Erythroblast (primary cell): Measurements from ENCODE around the gene CDC42BPA.
"Not testable (repeated sequence)": the region's sequence is repeated elsewhere in the genome, so short reads cannot be mapped to it uniquely, and the experiment has no call there.

Source experiments
- DNase-seq, 2 experiments: peaks; one replicate each; lab custom pipeline; 2025; lab: John Stamatoyannopoulos, UW
- GATA1 ChIP-seq: IDR thresholded peaks from 2 replicates; pipeline ENCODE4 v1.6.1; 2011; ENCODE audit warnings: low read depth, mild to moderate bottlenecking, control low read depth, low read length, moderate library complexity
- POLR2A ChIP-seq: IDR thresholded peaks from 2 replicates; pipeline ENCODE4 v1.6.1; 2011; ENCODE audit warnings: mild to moderate bottlenecking, low read length

The CDC42BPA gene

GRCh38 chr1:227016990-227017389, 301.3 kb downstream of the CDC42BPA start:
- TF ChIP-seq GATA1, result no peak
- no peak for TF ChIP-seq POLR2A
- DNase-seq, result no peak

DNA sequence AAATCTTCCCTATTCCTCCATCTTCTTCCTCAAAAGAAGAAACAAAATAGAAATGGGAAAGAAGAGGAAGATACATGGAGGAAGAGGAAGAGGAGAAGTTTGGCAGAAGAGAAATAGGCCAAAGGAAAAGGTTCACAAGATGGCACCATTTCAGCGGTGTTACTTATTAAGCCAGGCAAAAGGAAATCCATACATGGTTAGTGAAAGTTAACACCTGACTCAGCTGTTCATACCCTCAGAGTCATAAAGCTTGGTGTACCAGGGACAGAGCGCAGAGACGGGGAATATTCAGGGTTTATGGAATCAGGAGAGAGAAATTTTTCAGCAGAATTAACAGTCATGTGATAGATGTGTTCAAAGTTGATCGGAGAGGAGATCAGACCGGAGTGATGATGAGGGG, 307.6 kb downstream of the CDC42BPA start:
- no peak for DNase-seq
- TF ChIP-seq GATA1 (no peak), POLR2A (no peak)

GRCh38 chr1:227009937-227010336, 308.4 kb downstream of the CDC42BPA start:
- TF ChIP-seq POLR2A (no peak), GATA1 (no peak)
- no peak for DNase-seq

GRCh38 chr1:227006226-227006796, 312.0 kb downstream of the CDC42BPA start:
- no peak for TF ChIP-seq GATA1
- no peak for TF ChIP-seq POLR2A
- no peak for DNase-seq

- DNase-seq, result no peak
- no peak for TF ChIP-seq POLR2A
- no peak for TF ChIP-seq GATA1
These were observed 313.5 kb downstream of the CDC42BPA start for GRCh38 chr1:227004796-227005195.

DNA sequence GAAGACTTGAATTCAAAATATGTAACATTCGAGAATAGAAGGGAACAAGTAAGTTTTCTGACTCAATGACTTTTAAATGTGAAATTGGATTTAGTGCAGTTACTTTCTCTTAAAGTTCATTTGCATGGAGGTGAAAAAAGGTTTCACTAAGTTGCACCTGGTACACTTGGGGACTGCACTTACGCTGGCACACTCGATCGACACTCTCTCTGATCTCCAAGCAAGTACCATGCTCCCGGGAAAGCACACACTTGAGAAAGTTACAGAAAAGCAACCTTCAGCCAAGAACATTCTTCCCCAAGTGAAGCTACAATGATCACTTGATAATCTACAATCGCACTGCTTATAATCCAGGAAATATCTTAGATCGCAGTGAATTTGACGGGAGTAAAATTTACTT, 315.1 kb downstream of the CDC42BPA start:
- no peak for TF ChIP-seq POLR2A
- TF ChIP-seq GATA1, result no peak
- DNase-seq, result no peak

- DNase-seq, result no peak
- TF ChIP-seq GATA1 (no peak), POLR2A (no peak)
These were observed 315.7 kb downstream of the CDC42BPA start for GRCh38 chr1:227002531-227003049.

DNA sequence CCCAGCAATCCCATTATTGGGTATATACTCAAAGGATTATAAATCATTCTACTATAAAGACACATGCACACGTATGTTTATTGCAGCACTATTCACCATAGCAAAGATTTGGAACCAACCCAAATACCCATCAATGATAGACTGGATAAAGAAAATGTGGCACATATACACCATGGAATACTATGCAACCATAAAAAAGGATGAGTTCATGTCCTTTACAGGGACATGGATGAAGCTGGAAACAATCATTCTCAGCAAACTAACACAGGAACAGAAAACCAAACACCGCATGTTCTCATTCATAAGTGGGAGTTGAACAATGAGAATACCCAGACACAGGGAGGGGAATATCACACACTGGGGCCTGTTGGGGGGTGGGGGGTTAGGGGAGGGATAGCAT, 318.7 kb downstream of the CDC42BPA start:
- DNase-seq, result not testable (repeated sequence)

DNA sequence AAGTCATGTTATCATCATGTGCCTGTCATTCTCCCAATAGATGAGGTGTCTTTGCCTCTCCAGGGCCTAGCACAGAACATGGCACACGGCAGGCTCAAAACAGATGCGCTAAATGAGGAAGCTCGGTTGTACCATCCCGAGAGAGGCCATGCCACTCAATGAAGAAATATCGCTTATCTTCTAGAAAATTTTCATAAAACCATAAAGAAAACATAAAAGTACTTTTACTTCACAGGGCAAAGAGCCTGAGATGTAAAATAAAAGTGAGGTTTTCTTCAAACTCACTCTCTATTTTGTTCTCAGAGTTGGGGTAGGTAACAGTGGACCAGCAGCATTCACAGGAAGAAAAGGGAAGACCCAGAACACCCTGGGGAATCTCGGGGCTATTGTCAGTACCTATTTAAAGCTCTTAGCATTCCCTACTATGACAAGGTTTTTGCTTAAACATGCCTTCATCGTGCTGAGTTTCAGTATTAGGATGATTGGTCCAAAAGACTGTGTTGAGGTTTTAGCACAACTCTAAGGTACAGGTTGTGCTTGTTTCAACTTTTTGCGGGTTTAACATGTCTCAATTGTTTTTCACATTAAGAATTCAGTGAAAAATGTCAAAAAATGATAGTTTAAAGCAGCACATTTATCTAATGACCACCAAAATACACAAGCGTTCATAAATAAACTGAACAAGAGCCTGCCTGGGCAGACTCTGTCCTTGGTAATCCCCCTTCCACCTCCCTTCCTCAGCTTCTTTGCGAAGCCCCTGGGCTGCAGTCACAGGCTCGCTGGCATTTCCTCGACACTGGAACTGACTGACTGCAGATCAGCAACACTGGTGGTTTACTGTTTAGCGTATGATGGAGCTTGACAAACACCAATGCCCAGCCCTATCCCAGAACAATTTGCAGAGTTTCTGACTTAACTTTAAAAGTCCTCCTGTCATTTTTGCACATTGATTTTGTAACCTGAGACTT, 322.6 kb downstream of the CDC42BPA start:
- DNase-seq, result no peak
- TF ChIP-seq GATA1 (no peak), POLR2A (no peak)

- no peak for DNase-seq
- TF ChIP-seq POLR2A, result no peak
- no peak for TF ChIP-seq GATA1
These were observed 323.5 kb downstream of the CDC42BPA start for GRCh38 chr1:226994586-226995364.

- no peak for DNase-seq
- TF ChIP-seq GATA1 (no peak), POLR2A (no peak)
These were observed 324.3 kb downstream of the CDC42BPA start for GRCh38 chr1:226993814-226994585.

GRCh38 chr1:226991920-226992319, 326.4 kb downstream of the CDC42BPA start:
- no peak for DNase-seq
- TF ChIP-seq POLR2A (no peak), GATA1 (no peak)

DNA sequence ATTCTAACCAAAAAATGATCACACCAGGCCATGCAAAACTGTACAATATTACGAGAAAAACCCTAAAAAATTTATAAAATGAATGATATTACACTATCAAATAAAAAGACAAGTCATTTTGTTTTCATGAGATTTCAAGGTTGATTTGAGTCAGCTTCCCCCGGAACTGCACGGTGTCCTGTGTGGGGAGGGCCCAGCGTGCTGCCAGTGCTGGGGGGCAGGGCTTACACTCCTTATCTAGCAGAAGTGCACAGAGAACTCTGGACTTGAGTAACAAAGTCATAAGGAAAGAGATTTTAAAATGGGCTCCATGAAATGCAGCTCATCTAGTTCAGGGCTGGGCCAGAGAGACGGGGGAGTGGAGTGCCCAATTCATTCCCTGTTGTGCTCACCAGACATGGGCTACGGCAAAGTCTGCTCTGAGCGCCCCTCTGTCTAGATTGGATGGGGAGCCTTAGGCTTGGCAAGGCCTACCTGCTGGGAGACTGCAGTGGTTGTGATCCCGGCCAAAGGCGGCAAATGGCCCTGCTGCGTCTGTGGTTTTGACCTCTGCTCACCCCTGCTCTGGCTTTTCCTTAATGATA, 328.1 kb downstream of the CDC42BPA start:
- DNase-seq, result peak; percentile 70 to 75
- no peak for TF ChIP-seq POLR2A
- TF ChIP-seq GATA1, result no peak
